Measurements from ENCODE around the gene PLPP3.

The PLPP3 gene

DNA sequence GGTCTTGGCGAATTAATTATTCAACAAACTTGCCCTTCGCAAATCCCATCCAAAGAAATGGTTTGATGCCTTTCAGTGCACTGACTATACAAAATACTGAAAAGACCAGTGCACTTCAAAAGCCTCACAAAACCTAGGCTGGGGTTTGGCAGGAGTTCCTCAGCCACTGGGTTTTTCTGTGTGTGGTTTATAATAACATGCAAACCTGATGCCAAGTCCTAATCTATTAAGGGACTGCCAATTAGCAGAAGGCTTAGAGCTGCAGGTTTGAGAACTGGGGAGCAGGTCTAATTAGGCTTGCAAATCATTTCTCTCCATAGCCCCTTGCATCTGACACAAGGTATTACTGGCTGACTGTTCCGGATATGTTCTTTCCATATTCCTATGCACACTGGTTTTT lies 27.7 kb downstream of the PLPP3 start:
- peaks cover 73% of the 10 kb centered on the region for H3K4me1 ChIP-seq (ENCODE audit: insufficient read depth, low read length)
- no peaks in the 10 kb centered on the region for H3K9me3 ChIP-seq (ENCODE audit: low read length)

DNA sequence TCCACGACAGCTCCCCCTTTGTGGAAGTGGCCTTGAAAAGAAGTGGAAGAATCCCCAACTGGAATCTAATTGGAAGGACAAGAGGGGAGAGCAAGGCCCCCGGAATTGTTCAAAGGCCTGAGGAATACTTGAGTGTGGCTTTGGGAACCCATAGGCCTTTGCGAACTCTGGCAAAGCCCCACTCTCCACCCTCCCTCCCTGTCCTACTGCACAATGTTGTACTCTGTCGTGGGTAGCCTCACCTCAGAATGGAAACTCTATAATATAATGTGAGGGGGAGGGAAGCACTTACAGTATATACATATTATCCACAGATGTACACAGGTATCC lies 28.5 kb downstream of the PLPP3 start:
- Histone ChIP-seq H3K4me3 (ENCODE audit: low read length) (no peak overlapping the region), H3K27me3 (ENCODE audit: insufficient read depth, low read length) (no peaks in the 10 kb centered on the region), H3K4me1 (ENCODE audit: insufficient read depth, low read length) (peaks cover 73% of the 10 kb centered on the region), H2AFZ (ENCODE audit: low read depth, low read length) (no peak overlapping the region), H3K36me3 (ENCODE audit: insufficient read depth, low read length) (peaks cover 6% of the 10 kb centered on the region), H3K9me3 (ENCODE audit: low read length) (no peaks in the 10 kb centered on the region)

More for the DNA sequence above, 27.7 kb downstream of the PLPP3 start:
- no peaks in the 10 kb centered on the region for H3K27me3 ChIP-seq (ENCODE audit: insufficient read depth, low read length)
- no peak overlapping the region for H3K4me3 ChIP-seq (ENCODE audit: low read length)
- no peak overlapping the region for H2AFZ ChIP-seq (ENCODE audit: low read depth, low read length)
- H3K36me3 ChIP-seq (ENCODE audit: insufficient read depth, low read length) = peaks cover 6% of the 10 kb centered on the region

DNA sequence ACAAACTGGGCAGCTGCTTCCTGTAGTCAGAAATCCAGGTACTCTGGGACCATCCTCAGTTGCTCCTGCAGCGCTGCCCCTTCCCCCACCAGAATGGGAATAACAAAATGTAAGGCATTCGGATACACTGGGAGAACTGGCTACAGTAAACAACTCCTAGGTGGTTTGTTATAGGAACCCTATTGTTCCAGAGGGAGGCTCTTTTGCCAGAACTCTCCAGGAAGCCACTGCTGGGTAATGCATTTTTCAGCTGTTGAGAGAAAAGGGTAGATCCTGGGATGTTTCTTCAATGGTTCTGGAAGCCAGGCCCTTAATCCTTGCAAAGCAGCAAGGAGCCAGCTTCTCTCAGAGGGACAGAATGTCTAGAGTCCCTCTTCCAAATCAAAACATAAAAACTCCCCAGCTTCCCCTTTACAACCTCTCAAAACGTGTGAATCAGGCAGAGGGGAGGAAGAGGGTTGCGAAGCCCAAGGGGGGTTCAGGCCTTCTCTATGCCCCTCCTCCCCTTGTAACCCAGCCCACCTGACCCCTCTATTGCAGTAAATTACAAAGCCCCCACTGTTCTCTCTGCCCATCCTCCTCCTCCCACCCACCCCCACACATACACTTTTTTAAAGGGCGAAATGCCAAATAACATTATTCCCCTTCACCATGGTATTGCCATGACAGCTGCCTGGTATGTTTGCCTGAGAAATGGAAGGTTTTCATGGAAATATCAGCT lies 29.1 kb downstream of the PLPP3 start:
- H3K9me3 ChIP-seq (ENCODE audit: low read length) = no peaks in the 10 kb centered on the region
- H3K36me3 ChIP-seq (ENCODE audit: insufficient read depth, low read length) = peaks cover 11% of the 10 kb centered on the region
- no peak overlapping the region for H2AFZ ChIP-seq (ENCODE audit: low read depth, low read length)
- H3K4me3 ChIP-seq (ENCODE audit: low read length) = no peak overlapping the region
- peaks cover 73% of the 10 kb centered on the region for H3K4me1 ChIP-seq (ENCODE audit: insufficient read depth, low read length)
- no peaks in the 10 kb centered on the region for H3K27me3 ChIP-seq (ENCODE audit: insufficient read depth, low read length)

DNA sequence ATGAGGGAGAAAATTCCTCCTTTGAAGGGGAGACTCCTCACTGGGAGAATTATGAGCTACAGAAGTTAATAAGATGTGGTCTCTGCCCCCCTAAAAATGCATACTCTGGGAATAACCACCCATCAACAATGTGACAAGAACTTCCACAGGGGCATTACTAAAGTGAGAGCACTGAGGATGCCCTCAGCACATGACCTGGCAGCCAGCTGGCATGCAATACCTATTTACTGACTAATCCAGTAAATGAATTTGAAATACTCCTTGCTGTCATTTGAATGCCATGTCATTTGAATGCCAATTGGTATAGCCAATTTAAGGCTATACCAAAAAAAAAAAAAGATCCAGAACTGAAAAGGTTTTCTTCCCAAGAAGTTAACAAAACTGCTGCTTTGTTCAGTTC lies 30.8 kb downstream of the PLPP3 start:
- H3K4me3 ChIP-seq (ENCODE audit: low read length) = no peak overlapping the region
- H3K27me3 ChIP-seq (ENCODE audit: insufficient read depth, low read length) = no peaks in the 10 kb centered on the region
- peaks cover 63% of the 10 kb centered on the region for H3K4me1 ChIP-seq (ENCODE audit: insufficient read depth, low read length)
- H2AFZ ChIP-seq (ENCODE audit: low read depth, low read length) = no peak overlapping the region
- no peaks in the 10 kb centered on the region for H3K9me3 ChIP-seq (ENCODE audit: low read length)
- H3K36me3 ChIP-seq (ENCODE audit: insufficient read depth, low read length) = peaks cover 11% of the 10 kb centered on the region

DNA sequence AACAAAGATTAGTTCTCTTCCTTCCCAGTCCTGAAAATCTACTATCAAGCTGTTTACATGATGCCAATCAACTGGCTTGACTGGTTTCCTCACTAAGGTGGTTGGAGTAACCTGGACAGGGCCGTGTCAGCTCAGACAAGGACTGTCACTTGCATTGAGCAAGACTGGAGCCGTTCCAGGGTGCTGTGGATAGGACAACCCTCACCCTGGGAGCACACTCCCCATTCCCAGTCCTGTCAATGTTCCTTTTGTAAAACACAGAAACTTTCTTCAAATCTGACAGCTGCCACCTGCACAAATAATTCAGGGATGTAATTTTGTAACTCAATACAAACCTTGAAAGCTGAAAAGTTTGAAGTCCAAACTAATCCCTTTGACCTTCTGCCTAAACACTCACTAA lies 31.4 kb downstream of the PLPP3 start:
- no peak overlapping the region for H2AFZ ChIP-seq (ENCODE audit: low read depth, low read length)

DNA sequence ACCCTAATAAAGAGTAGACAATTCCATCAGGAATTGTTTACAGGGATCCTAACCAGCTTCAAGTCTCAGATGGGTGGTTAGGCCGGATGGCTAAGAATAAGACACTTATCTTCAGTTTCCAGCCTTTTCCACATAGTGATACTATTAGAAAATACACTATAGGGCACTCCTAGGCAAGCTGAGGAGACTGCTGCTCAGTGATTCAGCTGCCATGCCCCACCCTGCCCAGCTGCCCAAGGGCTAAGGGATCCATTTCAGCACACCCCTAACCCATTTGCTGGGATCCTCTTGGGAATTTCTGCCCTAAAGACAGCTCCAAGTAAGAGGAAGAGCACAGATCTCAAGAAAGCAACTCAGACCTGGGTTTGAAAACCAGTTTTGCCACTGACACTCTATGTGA lies 31.9 kb downstream of the PLPP3 start:
- Histone ChIP-seq H3K4me1 (ENCODE audit: insufficient read depth, low read length) (peaks cover 53% of the 10 kb centered on the region), H3K36me3 (ENCODE audit: insufficient read depth, low read length) (peaks cover 11% of the 10 kb centered on the region), H3K27me3 (ENCODE audit: insufficient read depth, low read length) (no peaks in the 10 kb centered on the region), H3K9me3 (ENCODE audit: low read length) (peaks cover 2% of the 10 kb centered on the region), H3K4me3 (ENCODE audit: low read length) (no peak overlapping the region), H2AFZ (ENCODE audit: low read depth, low read length) (no peak overlapping the region)

More for the DNA sequence above, 31.4 kb downstream of the PLPP3 start:
- H3K27me3 ChIP-seq (ENCODE audit: insufficient read depth, low read length) = no peaks in the 10 kb centered on the region
- H3K36me3 ChIP-seq (ENCODE audit: insufficient read depth, low read length) = peaks cover 11% of the 10 kb centered on the region
- no peak overlapping the region for H3K4me3 ChIP-seq (ENCODE audit: low read length)
- H3K9me3 ChIP-seq (ENCODE audit: low read length) = no peaks in the 10 kb centered on the region
- H3K4me1 ChIP-seq (ENCODE audit: insufficient read depth, low read length) = peaks cover 58% of the 10 kb centered on the region

DNA sequence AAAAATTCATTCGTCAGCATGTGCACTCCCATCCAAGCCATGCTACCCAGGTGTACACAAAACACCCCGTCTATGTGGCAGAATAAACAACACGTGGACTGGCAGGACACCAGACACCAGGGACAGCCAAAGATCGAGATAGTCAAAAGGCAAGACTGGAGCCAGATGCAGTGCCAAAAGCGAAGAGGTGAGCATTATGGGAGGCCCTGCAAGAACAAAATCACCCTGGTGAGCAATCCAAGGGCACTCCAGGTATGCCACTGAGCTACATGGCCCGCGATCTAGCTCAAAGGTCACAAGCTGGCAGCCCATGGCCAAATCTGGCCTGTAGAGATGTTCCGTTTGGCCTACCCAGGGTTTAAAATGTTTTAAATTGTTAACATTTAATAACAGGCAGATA lies 33.7 kb downstream of the PLPP3 start:
- Histone ChIP-seq H3K4me3 (ENCODE audit: low read length) (no peak overlapping the region), H3K36me3 (ENCODE audit: insufficient read depth, low read length) (peaks cover 11% of the 10 kb centered on the region), H3K4me1 (ENCODE audit: insufficient read depth, low read length) (peaks cover 36% of the 10 kb centered on the region), H3K9me3 (ENCODE audit: low read length) (peaks cover 2% of the 10 kb centered on the region), H2AFZ (ENCODE audit: low read depth, low read length) (no peak overlapping the region), H3K27me3 (ENCODE audit: insufficient read depth, low read length) (no peaks in the 10 kb centered on the region)

DNA sequence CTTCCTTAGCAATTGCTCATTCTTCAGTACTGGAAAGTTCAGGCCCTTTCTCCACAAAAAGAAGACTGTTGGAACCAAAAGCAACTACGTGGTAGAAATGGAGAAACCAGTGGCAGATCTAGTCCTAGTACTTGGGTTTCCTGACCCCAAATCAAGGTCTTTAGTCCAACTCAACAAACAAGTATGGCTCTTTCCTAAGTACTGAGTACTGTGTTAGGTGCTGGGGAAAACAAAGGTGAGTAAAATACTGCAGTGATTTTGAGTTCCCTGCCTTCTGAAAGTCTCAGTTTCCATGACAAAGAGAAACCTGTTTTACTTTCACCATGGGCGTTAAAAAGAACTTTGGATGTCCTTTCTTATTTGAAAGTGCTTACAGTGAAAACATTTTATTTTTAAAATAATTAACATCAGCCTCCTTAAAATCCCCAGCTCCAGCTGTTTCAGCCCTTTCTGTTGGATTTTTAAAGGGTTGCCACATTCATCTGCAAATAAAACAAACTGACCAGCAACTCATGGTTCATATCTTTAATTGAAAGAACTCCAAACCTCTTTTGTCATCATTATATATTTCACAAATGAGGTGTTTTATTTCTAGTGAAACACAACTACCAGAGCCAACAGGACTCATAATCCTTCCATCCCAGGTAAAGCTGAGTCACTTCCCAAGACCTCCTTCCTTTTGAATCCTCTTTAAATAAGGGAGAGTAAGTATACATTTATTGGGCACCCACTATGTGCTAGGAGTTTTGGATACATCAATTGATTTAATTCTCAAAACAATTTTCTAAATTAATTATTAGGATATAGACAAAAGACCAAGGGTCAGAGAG lies 35.4 kb downstream of the PLPP3 start:
- Histone ChIP-seq H3K36me3 (ENCODE audit: insufficient read depth, low read length) (peaks cover 11% of the 10 kb centered on the region), H3K4me3 (ENCODE audit: low read length) (no peak overlapping the region), H3K27me3 (ENCODE audit: insufficient read depth, low read length) (no peaks in the 10 kb centered on the region), H3K9me3 (ENCODE audit: low read length) (peaks cover 5% of the 10 kb centered on the region), H2AFZ (ENCODE audit: low read depth, low read length) (no peak overlapping the region), H3K4me1 (ENCODE audit: insufficient read depth, low read length) (peaks cover 25% of the 10 kb centered on the region)

DNA sequence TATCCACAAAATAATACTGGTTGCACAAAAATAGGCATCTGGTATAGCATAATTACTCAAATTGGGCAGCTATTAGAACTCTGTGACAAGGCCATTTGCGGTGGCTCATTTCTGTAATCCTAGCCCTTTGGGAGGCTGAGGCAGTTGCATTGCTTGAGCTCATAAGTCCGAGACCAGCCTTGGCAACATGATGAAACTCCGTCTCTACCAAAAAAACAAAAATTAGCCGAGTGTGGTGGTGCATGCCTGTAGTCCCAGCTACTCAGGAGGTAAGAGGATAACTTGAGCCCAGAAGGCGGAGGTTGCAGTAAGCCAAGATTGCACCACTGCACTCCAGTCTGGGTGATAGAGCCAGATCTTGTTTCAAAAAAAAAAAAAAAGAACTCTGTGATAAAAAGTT lies 36.7 kb downstream of the PLPP3 start:
- Histone ChIP-seq H2AFZ (ENCODE audit: low read depth, low read length) (no peak overlapping the region), H3K4me3 (ENCODE audit: low read length) (no peak overlapping the region), H3K27me3 (ENCODE audit: insufficient read depth, low read length) (no peaks in the 10 kb centered on the region), H3K9me3 (ENCODE audit: low read length) (peaks cover 5% of the 10 kb centered on the region), H3K36me3 (ENCODE audit: insufficient read depth, low read length) (peaks cover 7% of the 10 kb centered on the region), H3K4me1 (ENCODE audit: insufficient read depth, low read length) (peaks cover 14% of the 10 kb centered on the region)

DNA sequence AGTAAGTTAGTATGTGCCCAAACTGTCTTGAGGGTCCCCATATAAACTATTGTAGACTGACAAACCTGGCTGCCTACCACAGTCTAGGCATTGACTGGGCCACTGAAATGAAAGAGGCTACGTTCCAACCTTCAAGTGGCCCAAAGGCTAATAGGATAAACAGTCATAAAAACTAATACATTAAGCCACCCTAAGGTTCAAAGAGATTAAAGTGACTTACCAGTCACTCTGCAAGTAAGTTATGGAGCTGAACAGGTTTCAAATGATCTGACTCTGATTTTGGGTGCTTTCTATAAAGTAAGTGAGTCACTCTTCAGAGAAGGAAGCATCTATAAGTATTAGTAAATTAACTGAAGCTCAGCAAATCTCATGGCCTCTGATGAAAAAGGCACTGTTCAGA lies 38.0 kb downstream of the PLPP3 start:
- Histone ChIP-seq H3K4me1 (ENCODE audit: insufficient read depth, low read length) (peaks cover 10% of the 10 kb centered on the region), H3K9me3 (ENCODE audit: low read length) (peaks cover 5% of the 10 kb centered on the region), H3K27me3 (ENCODE audit: insufficient read depth, low read length) (no peaks in the 10 kb centered on the region), H3K36me3 (ENCODE audit: insufficient read depth, low read length) (peaks cover 14% of the 10 kb centered on the region), H3K4me3 (ENCODE audit: low read length) (no peak overlapping the region), H2AFZ (ENCODE audit: low read depth, low read length) (no peak overlapping the region)

DNA sequence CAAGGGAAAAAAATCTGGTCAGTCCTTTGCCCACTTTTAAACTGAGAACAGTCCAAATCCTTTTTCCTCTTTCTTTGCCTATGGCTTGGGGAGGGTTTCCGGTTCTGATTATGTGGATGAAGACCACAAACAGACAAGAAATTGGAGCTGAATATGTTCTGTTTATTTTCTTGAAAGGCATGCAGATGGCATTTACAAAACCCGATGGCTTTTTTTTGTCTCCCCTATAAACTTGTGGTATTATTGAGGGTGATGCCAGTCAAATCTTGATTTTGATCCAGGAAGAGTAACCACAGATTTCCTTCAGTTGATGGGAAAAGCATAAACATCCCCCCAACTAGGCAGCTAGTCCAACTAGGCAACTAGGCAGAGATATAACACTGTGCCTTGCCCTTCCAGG lies 38.9 kb downstream of the PLPP3 start:
- Histone ChIP-seq H3K27me3 (ENCODE audit: insufficient read depth, low read length) (no peaks in the 10 kb centered on the region), H3K9me3 (ENCODE audit: low read length) (peaks cover 5% of the 10 kb centered on the region), H3K4me3 (ENCODE audit: low read length) (no peak overlapping the region), H2AFZ (ENCODE audit: low read depth, low read length) (no peak overlapping the region), H3K4me1 (ENCODE audit: insufficient read depth, low read length) (peaks cover 19% of the 10 kb centered on the region), H3K36me3 (ENCODE audit: insufficient read depth, low read length) (peaks cover 19% of the 10 kb centered on the region)

DNA sequence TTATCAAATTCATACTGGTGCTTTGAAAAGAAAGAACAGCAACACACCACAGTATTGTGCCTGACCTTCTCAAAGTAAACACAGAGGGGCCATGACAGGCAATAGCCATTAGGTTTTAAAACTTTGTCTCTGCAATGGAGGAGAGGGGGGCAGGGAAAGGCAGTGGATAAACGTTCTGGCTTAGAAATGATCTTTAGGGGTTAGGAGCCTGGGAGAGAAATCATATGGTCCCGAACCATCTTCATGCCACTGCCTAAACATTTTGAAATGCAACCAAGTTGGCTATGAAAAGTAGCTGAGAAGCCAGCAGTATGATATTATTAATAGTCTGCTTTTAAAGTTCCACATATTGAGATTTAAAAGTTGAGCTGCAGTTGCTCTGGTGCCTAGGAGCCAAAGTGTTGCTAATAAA lies 39.8 kb downstream of the PLPP3 start:
- Histone ChIP-seq H3K9me3 (ENCODE audit: low read length) (peaks cover 5% of the 10 kb centered on the region), H3K27me3 (ENCODE audit: insufficient read depth, low read length) (no peaks in the 10 kb centered on the region), H3K36me3 (ENCODE audit: insufficient read depth, low read length) (peaks cover 24% of the 10 kb centered on the region), H3K4me1 (ENCODE audit: insufficient read depth, low read length) (peaks cover 26% of the 10 kb centered on the region), H3K4me3 (ENCODE audit: low read length) (no peak overlapping the region), H2AFZ (ENCODE audit: low read depth, low read length) (no peak overlapping the region)

DNA sequence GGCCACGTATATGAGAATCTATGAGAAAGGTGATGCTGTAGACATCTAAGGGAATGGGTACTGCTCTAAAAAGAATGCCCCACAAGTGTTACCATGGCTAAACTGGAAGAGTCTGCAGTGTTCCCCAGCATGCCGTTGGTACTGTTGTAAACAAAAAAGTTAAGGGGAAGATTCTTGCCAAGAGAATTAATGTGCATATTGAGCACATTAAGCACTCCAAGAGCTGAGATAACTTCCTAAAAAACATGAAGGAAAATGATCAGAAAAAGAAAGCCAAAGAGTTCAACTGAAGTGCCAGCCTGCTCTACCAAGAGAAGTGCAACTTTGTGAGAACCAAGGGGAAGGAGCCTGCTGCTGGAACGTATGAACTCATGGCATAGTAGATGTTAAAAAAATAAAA lies 40.8 kb downstream of the PLPP3 start:
- Histone ChIP-seq H2AFZ (ENCODE audit: low read depth, low read length) (no peak overlapping the region), H3K36me3 (ENCODE audit: insufficient read depth, low read length) (peaks cover 34% of the 10 kb centered on the region), H3K4me1 (ENCODE audit: insufficient read depth, low read length) (peaks cover 29% of the 10 kb centered on the region), H3K9me3 (ENCODE audit: low read length) (peaks cover 5% of the 10 kb centered on the region), H3K4me3 (ENCODE audit: low read length) (no peak overlapping the region), H3K27me3 (ENCODE audit: insufficient read depth, low read length) (no peaks in the 10 kb centered on the region)

Measured in neuron (in vitro differentiated cells).